NCI-H2196 (cell line): Measurements from ENCODE around the gene DNAH6.

Experiments used
- DNase-seq: peaks from one replicate; lab custom pipeline; 2025; ENCODE audit not compliant: unreplicated experiment; lab: John Stamatoyannopoulos, UW

Gene DNAH6

GRCh38 chr2:84631047-84631446, 114.7 kb downstream of the DNAH6 start:
- no peak for DNase-seq

DNA sequence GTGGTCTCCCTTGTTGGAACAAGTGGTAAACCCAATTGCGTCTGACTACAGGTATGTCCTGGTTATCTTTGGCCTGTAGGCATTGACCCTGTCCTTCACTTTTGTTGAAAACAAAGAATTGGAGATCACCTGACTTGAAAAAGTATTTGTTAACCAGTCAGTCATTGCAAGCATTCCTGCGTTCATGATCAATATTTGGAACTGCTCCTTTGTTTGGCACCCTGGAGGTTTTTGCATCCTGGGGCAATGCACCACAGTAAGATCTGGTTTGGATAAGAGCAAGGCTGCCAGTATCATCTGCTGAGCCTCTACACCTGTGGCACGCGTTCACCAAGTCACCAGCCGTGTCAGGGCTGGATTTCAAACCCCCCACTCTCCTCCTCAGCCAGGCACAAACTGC, 115.7 kb downstream of the DNAH6 start:
- DNase-seq: no peak

GRCh38 chr2:84636080-84636971, 120.0 kb downstream of the DNAH6 start:
- no peak for DNase-seq

DNA sequence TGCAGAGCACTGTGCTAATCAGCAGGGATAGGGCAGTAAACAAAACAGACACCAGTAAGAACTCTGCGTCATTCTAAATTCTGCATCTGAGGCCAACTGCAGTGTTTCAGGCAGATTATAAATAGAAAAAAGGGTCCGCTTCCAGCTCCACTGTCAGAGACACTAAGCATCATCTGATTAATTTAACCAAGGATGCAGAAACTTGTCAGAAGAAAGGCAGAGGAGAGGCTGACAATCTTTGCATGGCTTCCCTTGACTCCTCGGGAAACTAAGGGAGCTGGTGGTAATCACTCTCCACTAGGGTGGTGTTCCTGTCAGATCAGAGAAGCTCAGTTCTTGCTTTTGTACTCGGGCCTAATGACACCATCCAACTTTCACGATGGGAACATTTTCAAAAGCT, 123.5 kb downstream of the DNAH6 start:
- no peak for DNase-seq

DNA sequence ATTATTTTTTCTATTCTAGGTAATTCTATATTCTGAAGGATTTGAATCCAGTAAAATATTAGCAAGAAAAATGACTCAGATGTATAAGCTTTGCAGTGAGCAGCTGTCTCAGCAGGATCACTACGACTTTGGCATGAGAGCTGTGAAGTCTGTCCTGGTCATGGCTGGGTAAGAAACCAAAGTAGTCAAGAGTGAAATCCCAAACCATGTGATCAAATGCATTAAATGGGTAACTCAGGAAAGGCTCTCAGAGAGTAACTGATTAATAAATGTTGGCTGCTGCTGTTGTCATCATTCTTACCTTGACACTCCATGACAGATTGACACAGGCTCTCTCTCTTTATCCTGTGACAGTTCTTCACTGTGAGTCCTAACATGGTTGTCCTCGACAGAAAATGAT, 124.1 kb downstream of the DNAH6 start:
- no peak for DNase-seq

DNA sequence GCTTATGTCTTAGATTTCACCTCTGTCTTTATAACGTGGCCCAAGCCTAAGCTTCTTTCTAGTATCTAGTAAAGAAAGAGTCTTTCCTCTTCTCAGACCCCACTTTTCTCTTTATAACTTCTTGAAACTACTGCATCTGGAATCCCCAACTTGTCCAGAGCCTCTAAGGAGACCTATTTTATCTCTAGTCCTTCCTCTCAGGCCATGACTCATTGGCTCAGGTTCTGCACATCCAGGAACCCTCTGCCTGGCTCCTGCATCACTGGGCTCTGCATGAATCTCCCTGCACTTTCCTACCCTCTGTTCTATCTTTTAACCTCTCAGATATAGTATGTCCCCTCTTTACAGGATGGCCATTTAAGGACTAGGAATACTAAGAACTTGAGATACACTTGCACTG, 124.7 kb downstream of the DNAH6 start:
- DNase-seq: no peak

DNA sequence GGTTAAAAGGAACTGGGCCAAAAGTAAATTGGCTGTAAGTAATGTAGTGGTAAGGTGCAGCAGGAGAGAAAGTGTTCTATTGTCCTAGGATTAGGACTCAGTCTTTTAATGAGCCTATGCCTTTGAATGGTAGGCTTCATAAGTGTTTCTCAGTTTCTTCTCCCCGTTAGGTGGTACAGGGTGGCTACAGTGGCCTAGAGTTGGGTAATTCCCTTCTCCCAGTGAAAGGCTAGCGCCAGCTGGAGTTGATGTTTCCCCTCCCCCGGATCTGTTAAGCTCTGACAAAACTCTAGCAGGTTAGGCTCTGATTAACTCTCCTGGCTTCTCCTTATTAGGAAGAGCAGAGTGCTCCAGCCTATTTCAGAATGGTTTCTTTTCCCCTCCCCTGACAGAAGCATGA, 127.7 kb downstream of the DNAH6 start:
- no peak for DNase-seq

- DNase-seq: no peak
Measured at GRCh38 chr2:84646514-84646913, 130.2 kb downstream of the DNAH6 start.

DNA sequence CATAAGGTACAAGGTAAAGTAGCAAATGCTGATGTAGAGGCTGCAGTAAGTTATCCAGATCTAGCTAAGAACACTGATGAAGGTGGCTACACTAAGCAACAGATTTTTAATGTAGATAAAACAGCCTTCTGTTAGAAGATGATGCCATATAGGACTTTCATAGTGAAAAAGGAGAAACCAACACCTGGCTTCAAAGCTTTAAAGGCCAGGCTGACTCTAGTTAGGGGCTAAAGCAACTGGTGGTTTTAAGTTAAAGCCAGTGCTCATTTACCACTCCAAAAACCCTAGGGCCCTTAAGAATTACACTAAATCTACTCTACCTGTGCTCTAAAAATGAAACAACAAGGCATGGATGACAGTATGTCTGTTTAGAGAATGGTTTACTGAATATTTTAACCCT, 131.0 kb downstream of the DNAH6 start:
- DNase-seq: no peak

GRCh38 chr2:84649058-84649457, 132.8 kb downstream of the DNAH6 start:
- no peak for DNase-seq

DNA sequence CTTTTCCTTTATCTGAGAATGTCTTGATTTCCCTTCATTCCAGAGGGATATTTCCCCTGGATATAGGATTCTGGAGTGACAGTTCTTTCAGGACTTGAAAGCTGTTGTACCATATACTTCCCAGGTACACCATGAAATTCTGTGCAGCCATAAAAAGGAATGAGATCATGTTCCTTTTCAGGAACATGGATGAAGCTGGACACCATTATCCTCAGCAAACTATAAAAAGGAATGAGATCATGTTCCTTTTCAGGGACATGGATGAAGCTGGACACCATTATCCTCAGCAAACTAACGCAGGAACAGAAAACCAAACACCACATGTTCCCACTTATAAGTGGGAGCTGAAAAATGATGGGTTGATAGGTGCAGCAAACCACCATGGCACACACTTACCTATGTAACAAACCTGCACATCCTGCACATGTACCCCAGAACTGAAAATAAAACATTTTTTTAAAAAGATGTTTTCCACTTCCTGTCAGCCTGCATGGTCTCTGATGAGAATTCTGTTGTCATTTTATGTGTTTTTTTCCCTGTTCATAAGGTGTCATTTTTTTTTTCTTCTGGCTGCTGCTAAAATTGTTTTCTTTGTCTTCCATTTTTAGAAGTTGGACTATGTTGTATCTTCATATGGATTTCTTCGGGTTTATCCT, 133.3 kb downstream of the DNAH6 start:
- no peak for DNase-seq

DNA sequence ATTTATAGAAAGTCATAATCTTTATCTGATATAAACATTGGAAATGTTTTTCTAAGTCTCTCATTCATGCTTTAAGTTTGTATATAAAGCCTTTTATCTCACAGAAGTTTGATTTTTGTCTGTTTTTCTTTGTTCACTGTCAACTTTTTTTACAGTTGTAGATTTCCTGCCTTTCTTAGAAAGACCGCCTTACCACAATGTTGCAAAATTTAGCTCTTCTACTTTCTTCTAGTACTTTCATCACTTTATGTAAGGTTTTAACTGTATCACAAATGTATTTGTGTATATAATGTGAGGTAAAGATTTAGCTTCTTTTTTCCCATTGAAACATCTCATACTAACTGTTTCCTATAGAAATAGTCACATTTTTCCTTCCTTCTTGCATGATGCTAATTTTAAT, 136.1 kb downstream of the DNAH6 start:
- DNase-seq: no peak

DNA sequence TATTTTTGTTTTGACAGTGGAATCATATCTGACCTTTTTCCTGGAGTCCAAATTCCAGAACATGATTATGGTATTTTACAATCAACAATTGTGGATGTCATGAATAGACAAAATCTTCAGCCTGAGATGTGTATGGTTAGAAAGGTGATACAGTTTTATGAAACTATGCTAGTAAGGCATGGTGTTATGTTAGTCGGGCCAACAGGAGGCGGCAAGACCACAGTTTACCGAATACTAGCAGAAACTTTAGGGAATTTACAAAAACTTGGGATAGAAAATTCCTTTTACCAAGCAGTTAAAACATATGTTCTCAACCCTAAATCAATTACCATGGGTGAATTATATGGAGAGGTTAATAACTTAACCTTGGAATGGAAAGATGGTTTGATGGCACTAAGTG, 137.0 kb downstream of the DNAH6 start:
- no peak for DNase-seq

- no peak for DNase-seq
Measured at GRCh38 chr2:84654414-84654813, 138.1 kb downstream of the DNAH6 start.

- no peak for DNase-seq
Measured at GRCh38 chr2:84669122-84669521, 152.8 kb downstream of the DNAH6 start.

- no peak for DNase-seq
Measured at GRCh38 chr2:84674099-84674498, 157.8 kb downstream of the DNAH6 start.

- no peak for DNase-seq
Measured at GRCh38 chr2:84674586-84674985, 158.3 kb downstream of the DNAH6 start.

DNA sequence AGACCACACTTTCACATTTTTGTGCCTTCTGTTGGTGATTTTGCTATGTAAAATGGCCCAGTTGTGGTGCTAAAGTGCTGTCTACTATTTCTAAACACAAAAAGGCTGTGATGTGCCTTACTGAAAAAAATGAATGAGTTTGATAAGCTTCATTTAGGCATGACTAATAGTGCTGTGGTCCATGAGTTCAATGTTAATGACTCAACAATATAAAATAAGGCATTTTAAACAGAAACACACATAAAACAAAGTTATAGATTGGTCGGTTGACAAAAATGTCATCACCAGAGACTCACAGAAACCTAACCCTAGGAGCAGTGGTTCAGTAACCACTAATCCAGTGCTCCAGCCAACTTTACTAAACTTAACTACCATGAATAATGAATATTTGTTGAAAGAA, 160.0 kb downstream of the DNAH6 start:
- no peak for DNase-seq

DNA sequence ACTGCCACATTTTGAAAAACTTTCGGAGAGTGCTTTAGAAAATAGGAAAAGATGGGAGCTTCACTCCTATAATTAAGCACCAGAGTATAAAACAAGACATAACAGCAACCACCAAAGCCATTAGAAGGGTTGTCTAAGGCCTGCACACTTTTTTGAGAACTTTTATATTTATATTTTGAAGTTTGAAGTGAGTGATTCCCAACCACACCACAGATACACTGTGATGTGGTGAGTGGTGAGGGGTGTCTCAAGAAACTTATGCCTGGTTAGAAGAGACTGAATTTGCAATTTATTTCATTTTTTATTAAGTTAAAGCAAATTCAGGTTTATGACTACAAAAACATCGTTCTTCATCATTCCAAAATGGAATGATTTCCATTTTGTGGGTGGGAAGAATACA, 161.9 kb downstream of the DNAH6 start:
- DNase-seq: no peak

DNA sequence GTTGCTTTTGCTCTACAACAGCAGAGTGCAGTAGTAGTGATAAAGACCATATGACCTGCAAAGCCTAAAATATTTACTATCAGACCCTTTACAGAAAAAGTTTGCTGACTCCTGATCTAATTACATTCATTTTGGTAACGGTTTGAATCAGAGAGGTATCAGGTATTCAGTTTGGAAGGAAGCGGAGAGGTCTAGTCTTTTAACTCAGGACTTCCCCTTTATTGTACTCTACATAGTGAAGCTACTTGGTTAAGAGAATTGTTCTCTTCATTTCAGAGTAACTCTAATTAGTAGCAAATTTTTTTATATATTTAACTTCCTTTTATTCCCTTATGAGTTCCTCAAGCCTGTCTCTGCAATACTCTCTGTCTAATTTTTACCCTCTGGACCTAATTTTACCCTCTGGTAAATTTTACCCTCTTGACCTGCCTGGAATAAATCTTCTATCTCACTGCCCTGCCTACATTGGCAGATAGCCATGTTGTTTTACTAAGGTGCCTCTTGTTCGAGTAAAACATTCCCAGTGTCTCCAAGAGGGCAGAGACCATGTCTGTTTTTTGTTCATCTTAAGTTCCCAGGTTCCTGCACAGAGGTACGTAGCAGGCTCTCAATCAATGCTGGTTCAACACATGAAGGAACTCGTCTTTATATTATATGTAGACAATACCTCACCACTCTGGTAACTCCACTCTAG, 170.6 kb downstream of the DNAH6 start:
- DNase-seq: no peak

DNA sequence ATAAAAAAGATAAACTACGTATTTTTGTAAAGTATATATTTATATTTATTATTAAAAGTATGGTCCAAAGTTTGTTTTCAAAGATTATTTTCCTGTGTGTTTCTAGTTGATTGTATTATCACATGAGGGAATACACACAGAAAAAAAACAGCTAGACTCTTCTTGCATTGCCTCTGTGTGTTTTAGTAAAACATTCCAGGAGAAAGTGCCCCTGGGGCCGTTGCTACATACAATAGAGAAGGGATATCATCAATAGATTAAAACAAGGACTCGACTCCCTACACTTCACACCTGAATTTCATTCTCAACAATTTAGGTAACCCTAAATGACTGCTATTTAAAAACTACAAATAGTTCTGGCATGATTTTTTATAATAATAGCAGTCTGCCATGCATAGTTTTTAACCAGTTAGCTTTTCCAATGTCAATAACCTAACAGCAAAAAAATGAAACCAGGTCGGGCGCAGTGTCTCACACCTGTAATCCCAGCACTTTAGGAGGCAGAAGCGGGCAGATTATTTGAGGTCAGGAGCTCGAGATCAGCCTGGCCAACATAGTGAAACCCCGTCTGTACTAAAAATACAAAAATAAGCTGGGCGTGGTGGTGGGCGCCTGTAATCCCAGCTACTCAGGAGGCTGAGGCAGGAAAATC, 171.3 kb downstream of the DNAH6 start:
- no peak for DNase-seq

DNA sequence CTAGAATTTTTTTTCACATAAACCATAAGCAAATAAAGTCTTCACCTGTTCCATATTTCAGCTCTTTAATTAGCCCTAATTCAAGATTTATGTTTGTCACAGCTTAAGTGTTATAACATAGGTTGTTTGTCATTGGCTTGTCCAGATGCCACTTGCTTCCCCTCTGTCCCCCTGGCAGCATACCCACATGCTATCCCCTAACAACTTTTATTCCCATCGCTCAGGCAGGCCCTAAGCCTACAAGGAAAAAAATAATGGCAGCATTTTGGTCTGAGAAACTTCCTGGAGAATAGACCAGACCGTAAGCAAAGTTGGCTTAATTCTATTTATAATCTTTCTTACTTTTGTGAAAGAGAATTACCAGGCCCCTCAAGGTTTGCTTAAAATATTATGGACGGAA, 173.9 kb downstream of the DNAH6 start:
- no peak for DNase-seq
